ENCODE measurements around the gene CCDC154. TPM values are rescaled to one million over a fixed set of nuclear protein-coding genes. Genes with fewer than 3 reads are reported as not detected.

Gene CCDC154
- total RNA-seq, 3 donors from 2014 or later: 0.48 to 1.2 (median 0.98) TPM

DNA sequence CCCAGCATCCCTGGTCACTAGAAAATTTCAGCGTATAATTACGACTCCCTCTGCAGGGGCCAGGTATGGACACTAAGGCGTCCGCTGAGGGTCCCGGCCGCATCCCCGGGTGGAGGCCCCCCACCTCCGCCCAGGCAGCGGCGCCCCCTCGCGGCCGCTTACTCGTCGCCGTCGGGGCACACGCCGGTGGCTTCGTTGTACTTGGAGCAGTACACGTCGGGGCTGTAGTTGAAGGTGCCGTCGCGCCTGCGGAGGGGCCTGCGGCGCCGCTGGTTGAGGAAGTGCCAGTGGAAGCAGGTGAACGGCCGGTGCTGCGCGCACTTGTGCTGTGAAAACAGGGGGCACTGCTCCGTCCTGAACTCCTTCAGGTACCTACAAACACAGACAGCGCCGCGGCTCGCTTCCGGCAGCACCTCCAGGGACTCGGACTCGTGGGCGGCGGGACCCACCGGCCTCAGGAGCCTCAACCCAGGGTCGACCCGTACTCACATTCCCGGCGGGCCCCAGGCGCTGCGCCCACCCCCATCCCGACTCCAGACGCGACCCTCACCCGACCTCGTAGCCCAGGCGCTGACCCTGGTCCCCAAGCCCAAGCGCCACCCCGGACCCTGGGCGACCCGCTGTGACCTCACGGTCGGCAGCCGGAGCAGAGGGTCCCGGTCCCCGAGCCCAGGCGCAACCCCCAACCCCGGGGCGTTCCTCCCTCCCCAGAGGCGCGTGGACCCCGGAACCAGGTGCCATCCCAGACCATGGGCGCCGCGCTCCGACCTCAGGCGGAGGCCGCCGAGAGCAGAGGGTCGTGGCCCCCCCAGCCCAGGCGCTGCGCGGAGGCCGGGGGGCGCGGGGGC lies 30.4 kb downstream of the CCDC154 start:
- peak in 1 of 2 donors; percentile 65 for DNase-seq (ENCODE audit: low spot score in 2 of 2)
- intact Hi-C loops (cut with DNase I; ENCODE audit: low total_unique reads): loop anchor here (10.0 kb wide), 2 partner anchors 99 to 121 kb away; partner anchors contain the start of gene TMEM204
- TF ChIP-seq POLR2A (IDR thresholded peaks at IDR 0.05): no peak
- TF ChIP-seq POLR2AphosphoS5 (IDR thresholded peaks at IDR 0.05): no peak
- TF ChIP-seq, protein P1, sequence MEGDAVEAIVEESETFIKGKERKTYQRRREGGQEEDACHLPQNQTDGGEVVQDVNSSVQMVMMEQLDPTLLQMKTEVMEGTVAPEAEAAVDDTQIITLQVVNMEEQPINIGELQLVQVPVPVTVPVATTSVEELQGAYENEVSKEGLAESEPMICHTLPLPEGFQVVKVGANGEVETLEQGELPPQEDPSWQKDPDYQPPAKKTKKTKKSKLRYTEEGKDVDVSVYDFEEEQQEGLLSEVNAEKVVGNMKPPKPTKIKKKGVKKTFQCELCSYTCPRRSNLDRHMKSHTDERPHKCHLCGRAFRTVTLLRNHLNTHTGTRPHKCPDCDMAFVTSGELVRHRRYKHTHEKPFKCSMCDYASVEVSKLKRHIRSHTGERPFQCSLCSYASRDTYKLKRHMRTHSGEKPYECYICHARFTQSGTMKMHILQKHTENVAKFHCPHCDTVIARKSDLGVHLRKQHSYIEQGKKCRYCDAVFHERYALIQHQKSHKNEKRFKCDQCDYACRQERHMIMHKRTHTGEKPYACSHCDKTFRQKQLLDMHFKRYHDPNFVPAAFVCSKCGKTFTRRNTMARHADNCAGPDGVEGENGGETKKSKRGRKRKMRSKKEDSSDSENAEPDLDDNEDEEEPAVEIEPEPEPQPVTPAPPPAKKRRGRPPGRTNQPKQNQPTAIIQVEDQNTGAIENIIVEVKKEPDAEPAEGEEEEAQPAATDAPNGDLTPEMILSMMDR (IDR thresholded peaks at IDR 0.05): peak in 2 of 3 donors; percentile 42 to 44

DNA sequence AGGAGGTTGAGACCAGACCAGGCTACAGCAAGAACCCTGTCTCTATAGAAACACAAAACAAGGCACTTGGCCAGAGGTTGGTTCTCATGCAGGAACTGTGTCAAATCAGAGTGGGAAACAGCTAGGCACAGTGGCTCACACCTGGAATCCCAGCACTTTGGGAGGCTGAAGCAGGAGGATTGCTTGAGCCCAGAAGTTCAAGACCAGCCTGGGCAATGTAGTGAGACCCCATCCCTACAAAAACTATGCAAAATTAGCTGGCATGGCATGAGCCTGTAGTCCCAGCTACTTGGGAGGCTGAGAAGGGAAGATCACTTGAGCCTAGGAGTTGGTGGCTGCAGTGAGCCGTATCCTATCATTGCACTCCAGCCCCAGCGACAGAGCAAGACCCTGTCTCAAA lies 31.5 kb downstream of the CCDC154 start:
- Histone ChIP-seq H3K4me1 (peaks cover 5 to 6% of the 10 kb centered on the region in 2 donors), H3K9me3 (no peaks in the 10 kb centered on the region), H3K27ac (no peak overlapping the region), H3K27me3 (no peaks in the 10 kb centered on the region), H3K4me3 (peak overlapping the region in 1 of 3 donors; percentile 13), H3K36me3 (no peaks in the 10 kb centered on the region)
- no peak for DNase-seq (ENCODE audit: low spot score in 2 of 2)
- intact Hi-C loops (cut with DNase I; ENCODE audit: low total_unique reads): loop anchor here (10.0 kb wide), 2 partner anchors 98 to 122 kb away; partner anchors contain the start of gene TMEM204
- no peak for TF ChIP-seq POLR2A (IDR thresholded peaks at IDR 0.05)

More for the DNA sequence above, 30.4 kb downstream of the CCDC154 start:
- no peaks in the 10 kb centered on the region for H3K36me3 ChIP-seq
- H3K4me1 ChIP-seq: peaks cover under 1 to 5% of the 10 kb centered on the region in 2 donors
- peak overlapping the region; percentile 88 to 96 for H3K27ac ChIP-seq
- H3K4me3 ChIP-seq: peak overlapping the region; percentile 81 to 99 (median 90)
- no peaks in the 10 kb centered on the region for H3K27me3 ChIP-seq
- no peaks in the 10 kb centered on the region for H3K9me3 ChIP-seq

DNA sequence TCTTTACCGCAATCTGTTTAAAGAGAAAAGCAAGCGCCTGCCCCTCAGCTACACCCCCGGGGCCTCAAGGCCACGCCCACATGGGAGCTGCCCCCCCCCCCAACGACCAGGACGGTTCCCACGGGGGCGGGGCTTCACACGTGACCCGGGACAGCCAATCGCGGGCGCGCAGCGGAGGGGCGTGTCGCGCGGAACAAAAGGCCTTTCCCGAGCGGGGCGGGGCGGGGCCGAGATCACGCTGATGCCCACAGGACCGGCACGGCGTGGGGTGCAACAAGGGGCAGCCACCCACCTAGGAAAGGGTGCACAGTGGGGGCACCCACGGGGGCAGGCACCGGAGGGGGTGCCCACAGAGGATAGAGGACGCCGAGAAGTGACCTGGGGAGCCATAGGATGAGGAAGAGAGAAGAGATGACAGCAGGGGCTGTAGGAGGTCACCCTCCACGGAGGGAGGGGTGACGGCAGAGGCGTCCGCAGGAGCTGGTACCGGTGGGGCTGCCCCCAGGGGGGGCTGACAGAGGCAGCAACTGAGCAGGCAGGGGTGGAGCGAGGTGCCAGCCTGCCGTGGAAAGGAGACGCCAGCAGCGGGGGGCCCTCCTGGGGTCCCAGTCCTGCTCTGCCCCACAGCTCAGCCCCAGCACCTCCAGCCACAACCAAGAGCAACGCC lies 36.1 kb downstream of the CCDC154 start:
- peak; percentile 85 to 95 for DNase-seq (ENCODE audit: low spot score in 2 of 2)
- Histone ChIP-seq H3K9me3 (no peaks in the 10 kb centered on the region), H3K4me3 (peak overlapping the region; percentile 40 to 63 (median 48)), H3K36me3 (no peaks in the 10 kb centered on the region), H3K27ac (peak overlapping the region; percentile 3 to 48), H3K27me3 (no peaks in the 10 kb centered on the region), H3K4me1 (peaks cover under 1 to 6% of the 10 kb centered on the region in 2 donors)
- intact Hi-C loops (cut with DNase I; ENCODE audit: low total_unique reads): no loop called here
- TF ChIP-seq, protein P1 (IDR thresholded peaks at IDR 0.05): no peak
- TF ChIP-seq POLR2AphosphoS5 (IDR thresholded peaks at IDR 0.05): peak in 2 of 3 donors; percentile 33 to 47
- no peak for TF ChIP-seq POLR2A (IDR thresholded peaks at IDR 0.05)

DNA sequence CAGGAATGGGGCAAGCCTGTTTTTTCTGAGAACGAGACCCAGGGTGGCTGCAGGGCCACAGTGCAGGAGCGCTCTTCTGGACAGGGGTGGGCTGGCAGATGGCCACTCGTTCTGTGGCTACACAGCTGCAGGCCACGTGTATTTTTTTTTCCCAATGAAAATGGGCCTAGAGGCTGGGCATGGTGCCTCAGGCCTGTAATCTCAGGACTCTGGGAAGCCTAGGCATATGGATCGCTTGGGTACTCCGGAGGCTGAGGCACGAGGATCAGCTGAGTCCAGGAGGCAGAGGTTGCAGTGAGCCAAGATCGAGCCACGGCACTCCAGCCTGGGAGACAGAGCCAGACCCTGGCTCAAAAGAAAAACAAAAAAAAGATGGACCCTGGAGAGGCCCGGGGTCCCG lies 36.6 kb downstream of the CCDC154 start:
- no peak for DNase-seq (ENCODE audit: low spot score in 2 of 2)
- peaks cover 0 to 6% of the 10 kb centered on the region in 2 donors for H3K4me1 ChIP-seq
- intact Hi-C loops (cut with DNase I; ENCODE audit: low total_unique reads): no loop called here

DNA sequence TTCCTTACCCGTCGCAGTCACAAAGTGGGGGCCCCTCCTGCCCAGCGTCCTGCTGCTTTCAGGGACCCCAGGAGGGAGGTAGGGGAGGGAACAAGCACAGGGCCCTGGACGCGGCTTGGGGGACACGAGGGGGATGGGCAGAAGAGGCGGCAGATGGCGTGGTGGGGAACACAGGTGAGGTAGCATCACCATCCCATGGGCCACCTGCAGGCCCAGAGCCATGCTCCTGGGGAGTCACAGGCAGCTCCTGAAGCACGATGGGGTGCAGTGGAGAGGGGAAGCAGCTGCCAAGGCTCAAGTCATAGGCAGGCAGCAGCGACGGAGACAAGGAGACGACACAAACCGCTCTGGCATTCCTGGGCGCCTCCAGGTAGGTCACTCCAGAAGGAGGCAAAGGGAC lies 40.6 kb downstream of the CCDC154 start:
- Histone ChIP-seq H3K4me3 (no peak overlapping the region), H3K27ac (no peak overlapping the region), H3K9me3 (no peaks in the 10 kb centered on the region), H3K36me3 (no peaks in the 10 kb centered on the region), H3K4me1 (peaks cover 0 to 4% of the 10 kb centered on the region in 2 donors), H3K27me3 (no peaks in the 10 kb centered on the region)
- intact Hi-C loops (cut with DNase I; ENCODE audit: low total_unique reads): no loop called here
- TF ChIP-seq, protein P1 (IDR thresholded peaks at IDR 0.05): no peak
- TF ChIP-seq POLR2A (IDR thresholded peaks at IDR 0.05): no peak
- TF ChIP-seq POLR2AphosphoS5 (IDR thresholded peaks at IDR 0.05): no peak
- DNase-seq (ENCODE audit: low spot score in 2 of 2): no peak

More for the DNA sequence above, 36.6 kb downstream of the CCDC154 start:
- TF ChIP-seq POLR2AphosphoS5 (IDR thresholded peaks at IDR 0.05): no peak
- TF ChIP-seq, protein P1 (IDR thresholded peaks at IDR 0.05): no peak
- TF ChIP-seq POLR2A (IDR thresholded peaks at IDR 0.05): no peak
- Histone ChIP-seq H3K27ac (peak overlapping the region; percentile 3 to 48), H3K4me3 (peak overlapping the region; percentile 40 to 63 (median 48)), H3K36me3 (no peaks in the 10 kb centered on the region), H3K27me3 (no peaks in the 10 kb centered on the region), H3K9me3 (no peaks in the 10 kb centered on the region)
